BLaER1 treated with 17β-estradiol and CSF1 and Interleukin-3, amounts not matched to agents 10 nM and 100 nM (cell line): ENCODE measurements around the gene RSRC1.
"Not testable (repeated sequence)": the region's sequence is repeated elsewhere in the genome, so short reads cannot be mapped to it uniquely, and the experiment has no call there.

ENCODE experiments used
- H3K27ac ChIP-seq, 11 experiments: shearing (Covaris generic); formaldehyde crosslinking; 2 replicates each; pipeline ENCODE4 v1.8.1; 2022
- H3K27me3 ChIP-seq, 11 experiments: shearing (Covaris generic); formaldehyde crosslinking; 2 replicates each; pipeline ENCODE4 v1.8.1; 2022
- H3K36me3 ChIP-seq, 11 experiments: shearing (Covaris generic); formaldehyde crosslinking; 2 replicates each; pipeline ENCODE4 v1.8.1; 2022
- H3K4me1 ChIP-seq, 10 experiments: shearing (Covaris generic); formaldehyde crosslinking; 2 replicates each; pipeline ENCODE4 v1.8.1; 2022
- H3K4me2 ChIP-seq, 11 experiments: shearing (Covaris generic); formaldehyde crosslinking; 2 replicates each; pipeline ENCODE4 v1.8.1; 2022
- H3K4me3 ChIP-seq, 10 experiments: shearing (Covaris generic); formaldehyde crosslinking; 2 replicates each; pipeline ENCODE4 v1.8.1; 2022
- H3K9ac ChIP-seq, 11 experiments: shearing (Covaris generic); formaldehyde crosslinking; 2 replicates each; pipeline ENCODE4 v1.8.1; 2022
- H3K9me3 ChIP-seq, 11 experiments: shearing (Covaris generic); formaldehyde crosslinking; replicated peaks in 1 of 11; 2 replicates each; pipeline ENCODE4 v1.8.1; 2022
- H4K20me1 ChIP-seq, 11 experiments: shearing (Covaris generic); formaldehyde crosslinking; 2 replicates each; pipeline ENCODE4 v1.8.1; 2022
- Cebpa-rat ChIP-seq, 11 experiments: shearing (Covaris generic); IDR thresholded peaks; 2 replicates each; pipeline ENCODE4 v1.8.1; 2022

RSRC1 gene

GRCh38 chr3:158109295-158109803 is 540 bp upstream of the RSRC1 start:
- Histone ChIP-seq H3K9ac (peak overlapping the region; percentile 86 to 94 (median 90)), H3K4me3 (peak overlapping the region; percentile 77 to 95 (median 86)), H3K36me3 (peaks cover 0 to 20% (median 12%) of the 10 kb centered on the region in 11 experiments; a peak in 14 of 22 replicates), H4K20me1 (peaks cover 0 to 57% (median 29%) of the 10 kb centered on the region in 11 experiments; a peak in 20 of 22 replicates), H3K4me1 (peaks cover 23 to 45% (median 32%) of the 10 kb centered on the region in 10 experiments), H3K27ac (peak overlapping the region in 5 of 11 experiments; percentile 82 to 92 (median 89); a peak in 10 of 22 replicates), H3K27me3 (peaks cover 53 to 55% (median 53%) of the 10 kb centered on the region in 11 experiments), H3K9me3 (peaks cover 20 to 28% (median 23%) of the 10 kb centered on the region in 11 experiments), H3K4me2 (peak overlapping the region; percentile 63 to 95 (median 85))
- TF ChIP-seq Cebpa-rat (IDR thresholded peaks at IDR 0.05): no peak

GRCh38 chr3:158110658-158111018 is 749 bp downstream of the RSRC1 start:
- Histone ChIP-seq H3K9ac (peak overlapping the region; percentile 86 to 94 (median 90)), H3K4me1 (peaks cover 19 to 39% (median 28%) of the 10 kb centered on the region in 10 experiments), H3K27me3 (peaks cover 40 to 42% (median 41%) of the 10 kb centered on the region in 11 experiments), H3K36me3 (peaks cover 0 to 20% (median 12%) of the 10 kb centered on the region in 11 experiments; a peak in 14 of 22 replicates), H3K4me3 (peak overlapping the region; percentile 77 to 95 (median 86)), H3K27ac (peak overlapping the region; percentile 81 to 92 (median 88)), H3K9me3 (peaks cover 20 to 28% (median 24%) of the 10 kb centered on the region in 11 experiments), H3K4me2 (peak overlapping the region; percentile 74 to 95 (median 85)), H4K20me1 (peaks cover 0 to 58% (median 24%) of the 10 kb centered on the region in 11 experiments; a peak in 20 of 22 replicates)
- TF ChIP-seq Cebpa-rat (IDR thresholded peaks at IDR 0.05): no peak

GRCh38 chr3:158111861-158112260 is 2.0 kb downstream of the RSRC1 start:
- peaks cover 27 to 30% (median 28%) of the 10 kb centered on the region in 11 experiments for H3K27me3 ChIP-seq
- peaks cover 15 to 29% (median 20%) of the 10 kb centered on the region in 10 experiments for H3K4me1 ChIP-seq
- TF ChIP-seq Cebpa-rat (IDR thresholded peaks at IDR 0.05): no peak
- H3K36me3 ChIP-seq: peaks cover 0 to 20% (median 12%) of the 10 kb centered on the region in 11 experiments; a peak in 14 of 22 replicates
- peaks cover 20 to 28% (median 24%) of the 10 kb centered on the region in 11 experiments for H3K9me3 ChIP-seq
- no peak overlapping the region for H3K4me3 ChIP-seq
- H3K4me2 ChIP-seq: peak overlapping the region; percentile 58 to 95 (median 85); a peak in 20 of 22 replicates
- H3K9ac ChIP-seq: no peak overlapping the region
- no peak overlapping the region for H3K27ac ChIP-seq
- peaks cover 0 to 58% (median 24%) of the 10 kb centered on the region in 11 experiments; a peak in 20 of 22 replicates for H4K20me1 ChIP-seq

- H3K27ac ChIP-seq, H3K9ac ChIP-seq, H3K4me2 ChIP-seq, H3K4me3 ChIP-seq: not testable (repeated sequence)
- Histone ChIP-seq H3K9me3 (peaks cover 20 to 28% (median 24%) of the 10 kb centered on the region in 11 experiments), H3K27me3 (peaks cover 10 to 12% (median 11%) of the 10 kb centered on the region in 11 experiments), H4K20me1 (peaks cover 3 to 67% (median 26%) of the 10 kb centered on the region in 11 experiments; a peak in 15 of 22 replicates), H3K4me1 (peaks cover 14 to 24% (median 20%) of the 10 kb centered on the region in 10 experiments), H3K36me3 (peaks cover 0 to 20% (median 12%) of the 10 kb centered on the region in 11 experiments; a peak in 14 of 22 replicates)
Measured at GRCh38 chr3:158113595-158113994, 3.7 kb downstream of the RSRC1 start.

DNA sequence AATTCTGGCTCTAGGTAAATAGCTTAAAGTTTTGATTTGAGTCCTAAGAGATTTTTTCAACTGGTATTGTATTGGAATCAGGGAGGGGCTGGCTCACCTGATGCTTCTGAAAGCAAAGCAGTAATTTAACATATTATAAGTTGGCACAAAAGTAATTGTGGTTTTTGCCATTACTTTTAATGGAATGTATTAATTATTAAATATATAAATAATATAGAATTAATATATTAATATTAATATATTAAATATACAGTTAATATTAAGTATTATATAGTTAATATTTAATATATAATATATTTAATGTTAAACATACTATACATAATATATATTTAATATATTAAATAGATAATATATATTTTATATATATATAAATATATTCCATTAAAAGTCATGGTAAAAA is 10.4 kb downstream of the RSRC1 start:
- Histone ChIP-seq H3K9ac (no peak overlapping the region), H3K36me3 (peaks cover 34 to 39% (median 35%) of the 10 kb centered on the region in 11 experiments), H4K20me1 (peaks cover 8 to 42% (median 30%) of the 10 kb centered on the region in 11 experiments; a peak in 15 of 22 replicates), H3K27me3 (no peaks in the 10 kb centered on the region), H3K4me1 (no peaks in the 10 kb centered on the region), H3K4me2 (no peak overlapping the region), H3K27ac (no peak overlapping the region), H3K4me3 (no peak overlapping the region), H3K9me3 (peaks cover 8 to 28% (median 17%) of the 10 kb centered on the region in 11 experiments; a peak in 18 of 22 replicates)
- no peak for TF ChIP-seq Cebpa-rat (IDR thresholded peaks at IDR 0.05)

DNA sequence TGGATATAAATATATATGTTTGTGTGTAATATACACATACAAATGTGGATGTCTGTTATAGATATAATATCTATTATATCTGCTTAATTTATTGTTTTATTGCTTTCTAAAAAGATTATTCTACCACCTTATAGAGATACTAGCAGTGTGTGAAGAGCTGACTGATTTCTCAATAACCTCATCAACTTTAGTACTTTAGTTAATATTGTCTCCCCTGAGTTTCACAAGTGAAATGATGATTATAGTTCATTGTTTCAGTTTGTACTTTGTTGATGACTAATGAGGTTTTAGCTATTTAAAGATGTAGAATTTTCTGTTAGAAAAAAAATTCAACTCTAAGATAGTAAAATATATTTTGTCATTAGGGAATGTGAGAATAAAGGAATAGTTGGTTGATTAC is 11.4 kb downstream of the RSRC1 start:
- no peak overlapping the region for H3K4me2 ChIP-seq

GRCh38 chr3:158122721-158123120 is 12.8 kb downstream of the RSRC1 start:
- not testable (repeated sequence) for H3K27me3 ChIP-seq, H3K27ac ChIP-seq, H3K4me1 ChIP-seq, H3K9ac ChIP-seq, H3K4me2 ChIP-seq, H3K4me3 ChIP-seq
- peaks cover 54 to 63% (median 58%) of the 10 kb centered on the region in 11 experiments for H3K36me3 ChIP-seq
- peaks cover 3 to 19% (median 12%) of the 10 kb centered on the region in 11 experiments; a peak in 14 of 22 replicates for H4K20me1 ChIP-seq
- peaks cover 28 to 47% (median 36%) of the 10 kb centered on the region in 11 experiments for H3K9me3 ChIP-seq

More for the DNA sequence above, 11.4 kb downstream of the RSRC1 start:
- Histone ChIP-seq H3K36me3 (peaks cover 42 to 48% (median 44%) of the 10 kb centered on the region in 11 experiments), H3K27ac (no peak overlapping the region), H3K27me3 (no peaks in the 10 kb centered on the region), H3K4me1 (no peaks in the 10 kb centered on the region), H3K9ac (no peak overlapping the region), H3K9me3 (peaks cover 14 to 36% (median 23%) of the 10 kb centered on the region in 11 experiments; a peak in 19 of 22 replicates), H4K20me1 (peaks cover 8 to 33% (median 25%) of the 10 kb centered on the region in 11 experiments; a peak in 15 of 22 replicates), H3K4me3 (no peak overlapping the region)
- TF ChIP-seq Cebpa-rat (IDR thresholded peaks at IDR 0.05): no peak

- Histone ChIP-seq H3K4me1 (no peaks in the 10 kb centered on the region), H4K20me1 (peaks cover 0 to 6% (median 0%) of the 10 kb centered on the region in 11 experiments; a peak in 1 of 22 replicates), H3K9me3 (peaks cover 22 to 43% (median 37%) of the 10 kb centered on the region in 11 experiments), H3K27me3 (no peaks in the 10 kb centered on the region), H3K27ac (no peak overlapping the region), H3K4me3 (no peak overlapping the region), H3K4me2 (no peak overlapping the region), H3K9ac (no peak overlapping the region), H3K36me3 (peaks cover 81 to 100% (median 95%) of the 10 kb centered on the region in 11 experiments)
- TF ChIP-seq Cebpa-rat (IDR thresholded peaks at IDR 0.05): no peak
Measured at GRCh38 chr3:158127250-158128219, 17.6 kb downstream of the RSRC1 start.
